GM18907 (cell line): ENCODE measurements around the gene TOP3B.

Source experiments
- ATAC-seq: cut with Tn5 transposase; IDR thresholded peaks from one replicate; pipeline ENCODE4 v1.9.1; 2021; ENCODE audit warnings: mild to moderate bottlenecking, moderate library complexity; ENCODE audit not compliant: unreplicated experiment

Gene TOP3B

GRCh38 chr22:22011964-22012363, 29.4 kb upstream of the TOP3B start:
- ATAC-seq: no peak

GRCh38 chr22:22010358-22010757, 27.8 kb upstream of the TOP3B start:
- ATAC-seq: no peak

GRCh38 chr22:22009661-22010060, 27.1 kb upstream of the TOP3B start:
- ATAC-seq: no peak

- no peak for ATAC-seq
Measured at GRCh38 chr22:22006596-22006990, 24.0 kb upstream of the TOP3B start.

- no peak for ATAC-seq
Measured at GRCh38 chr22:22005945-22006595, 23.5 kb upstream of the TOP3B start.

GRCh38 chr22:22003233-22003632, 20.6 kb upstream of the TOP3B start:
- no peak for ATAC-seq

GRCh38 chr22:22002526-22003055, 20.0 kb upstream of the TOP3B start:
- ATAC-seq: no peak

- ATAC-seq: no peak
Measured at GRCh38 chr22:22001664-22002525, 19.3 kb upstream of the TOP3B start.

GRCh38 chr22:21998595-21999247, 16.1 kb upstream of the TOP3B start:
- ATAC-seq: no peak

- ATAC-seq: no peak
Measured at GRCh38 chr22:21996175-21996720, 13.7 kb upstream of the TOP3B start.

- ATAC-seq: no peak
Measured at GRCh38 chr22:21995660-21996059, 13.1 kb upstream of the TOP3B start.

- no peak for ATAC-seq
Measured at GRCh38 chr22:21994881-21995444, 12.4 kb upstream of the TOP3B start.

- no peak for ATAC-seq
Measured at GRCh38 chr22:21992593-21993237, 10.1 kb upstream of the TOP3B start.

- ATAC-seq: no peak
Measured at GRCh38 chr22:21991774-21992173, 9.2 kb upstream of the TOP3B start.

GRCh38 chr22:21991304-21991596, 8.7 kb upstream of the TOP3B start:
- no peak for ATAC-seq

GRCh38 chr22:21990445-21991303, 8.1 kb upstream of the TOP3B start:
- ATAC-seq: no peak

GRCh38 chr22:21989049-21989448, 6.5 kb upstream of the TOP3B start:
- no peak for ATAC-seq

GRCh38 chr22:21985214-21985613, 2.6 kb upstream of the TOP3B start:
- ATAC-seq: no peak

GRCh38 chr22:21984793-21985192, 2.2 kb upstream of the TOP3B start:
- ATAC-seq: no peak

GRCh38 chr22:21981874-21982273, 713 bp downstream of the TOP3B start:
- no peak for ATAC-seq
